Stimulated activated CD4-positive, alpha-beta T cell treated with anti-CD3 and anti-CD28 coated beads, TNF-alpha, amount 100 ng/mL, for 4 hours (primary cell): Measurements from ENCODE around the gene TRAF7.
"Not testable (repeated sequence)": the region's sequence is repeated elsewhere in the genome, so short reads cannot be mapped to it uniquely, and the experiment has no call there.

Experiments used
- DNase-seq, 3 experiments: peaks; one replicate each; pipeline ENCODE4 v3.0.0-alpha.2; 2020; ENCODE audit warnings: low read depth in 3 of 3

The TRAF7 gene

DNA sequence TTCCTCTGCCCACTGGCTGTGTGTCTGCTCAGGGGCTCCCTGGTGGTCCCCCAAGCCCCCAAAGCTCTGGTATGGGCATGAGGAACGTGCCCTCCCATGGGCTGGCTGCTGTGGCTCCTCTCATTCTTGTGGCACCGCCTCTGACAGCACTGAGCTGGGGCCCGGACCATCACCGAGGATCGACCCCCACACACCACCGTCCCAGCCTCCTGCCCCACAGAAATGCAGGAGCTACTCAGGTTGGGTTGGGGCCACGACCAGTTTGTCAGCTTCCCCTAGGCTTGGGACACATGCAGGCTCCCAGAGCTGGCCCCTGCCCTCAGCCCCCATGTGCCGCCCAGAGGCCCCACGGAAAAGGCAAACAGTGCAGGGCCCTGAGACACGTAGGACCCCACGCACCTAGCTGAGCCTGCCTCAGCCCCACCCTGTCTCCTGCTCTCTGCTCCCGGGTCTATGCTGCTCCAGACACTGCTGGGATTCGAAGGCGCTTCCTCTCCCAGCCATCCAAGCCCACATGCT lies 44.1 kb downstream of the TRAF7 start:
- DNase-seq: no peak

DNA sequence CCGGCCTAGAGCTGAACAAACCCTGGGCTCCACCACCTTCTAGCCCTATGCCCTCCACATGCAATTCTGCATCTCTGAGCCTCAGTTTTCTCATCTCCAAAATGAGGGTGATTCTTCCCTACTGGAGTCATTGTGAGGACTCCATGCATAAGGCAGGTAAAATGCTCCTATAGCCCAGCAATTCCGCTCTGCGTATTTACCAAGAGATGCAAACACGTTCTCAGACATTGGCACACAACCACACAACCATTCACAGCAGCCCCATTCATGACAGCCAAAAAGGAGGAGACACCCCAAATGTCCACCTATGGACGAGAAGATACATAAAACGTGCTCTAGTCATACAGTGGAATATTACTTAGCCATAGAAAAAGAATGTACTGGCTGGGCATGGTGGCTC lies 44.7 kb downstream of the TRAF7 start:
- DNase-seq: no peak

DNA sequence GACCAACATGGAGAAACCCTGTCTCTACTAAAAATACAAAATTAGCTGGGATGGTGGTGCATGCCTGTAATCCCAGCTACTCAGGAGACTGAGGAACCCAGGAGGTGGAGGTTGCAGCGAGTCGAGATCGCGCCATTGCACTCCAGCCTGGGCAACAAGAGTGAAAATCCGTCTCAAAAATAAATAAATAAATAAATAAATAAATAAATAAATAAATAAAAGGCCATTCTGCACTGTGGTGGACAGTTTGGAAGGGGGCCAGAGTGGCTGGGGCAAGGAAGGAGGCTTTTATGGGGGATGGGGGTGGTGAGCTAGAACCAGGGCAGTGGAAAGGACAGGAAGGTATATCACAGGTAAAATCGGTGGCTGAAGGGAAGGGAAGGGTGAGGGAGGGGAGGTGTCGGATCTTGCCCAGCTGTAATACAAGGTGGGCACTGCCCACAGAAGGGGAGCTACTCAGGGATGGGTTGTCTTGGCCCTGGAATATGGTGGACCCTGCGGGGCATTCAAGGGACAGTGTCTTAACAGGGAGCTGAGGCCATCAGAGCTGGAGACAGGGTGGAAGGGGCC lies 47.6 kb downstream of the TRAF7 start:
- DNase-seq: not testable (repeated sequence)

DNA sequence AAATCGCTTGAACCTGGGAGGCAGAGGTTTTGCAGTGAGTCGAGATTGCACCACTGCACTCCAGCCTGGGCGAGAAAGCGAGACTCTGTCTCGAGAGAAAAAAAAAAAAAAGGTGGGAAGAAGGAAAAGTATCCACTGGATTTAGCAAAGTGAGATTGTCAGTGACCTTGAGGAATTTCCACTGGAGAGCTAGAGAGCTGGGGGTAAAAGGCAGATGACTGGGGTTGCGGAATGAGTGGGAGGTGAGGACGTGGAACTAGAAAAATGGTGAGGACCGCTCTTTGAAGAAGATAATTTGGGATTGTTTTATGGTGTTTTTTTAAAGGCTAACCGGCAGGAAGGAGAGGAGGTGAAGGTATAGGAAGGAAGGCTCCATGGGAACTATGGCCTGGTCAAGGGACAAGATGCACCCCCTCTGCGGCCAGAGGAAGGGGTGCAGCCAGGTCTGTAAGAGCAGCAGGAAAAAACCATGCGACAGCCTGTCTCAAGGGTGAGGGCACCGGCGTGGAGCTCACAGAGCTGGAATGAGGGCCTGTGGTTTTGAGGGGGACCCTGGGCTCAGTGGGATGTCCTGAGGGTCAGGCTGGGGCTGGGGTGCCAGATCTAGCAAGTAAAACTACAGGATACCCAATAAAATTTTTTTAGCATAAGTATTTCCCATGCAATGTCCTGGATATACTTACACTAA lies 49.0 kb downstream of the TRAF7 start:
- no peak for DNase-seq

DNA sequence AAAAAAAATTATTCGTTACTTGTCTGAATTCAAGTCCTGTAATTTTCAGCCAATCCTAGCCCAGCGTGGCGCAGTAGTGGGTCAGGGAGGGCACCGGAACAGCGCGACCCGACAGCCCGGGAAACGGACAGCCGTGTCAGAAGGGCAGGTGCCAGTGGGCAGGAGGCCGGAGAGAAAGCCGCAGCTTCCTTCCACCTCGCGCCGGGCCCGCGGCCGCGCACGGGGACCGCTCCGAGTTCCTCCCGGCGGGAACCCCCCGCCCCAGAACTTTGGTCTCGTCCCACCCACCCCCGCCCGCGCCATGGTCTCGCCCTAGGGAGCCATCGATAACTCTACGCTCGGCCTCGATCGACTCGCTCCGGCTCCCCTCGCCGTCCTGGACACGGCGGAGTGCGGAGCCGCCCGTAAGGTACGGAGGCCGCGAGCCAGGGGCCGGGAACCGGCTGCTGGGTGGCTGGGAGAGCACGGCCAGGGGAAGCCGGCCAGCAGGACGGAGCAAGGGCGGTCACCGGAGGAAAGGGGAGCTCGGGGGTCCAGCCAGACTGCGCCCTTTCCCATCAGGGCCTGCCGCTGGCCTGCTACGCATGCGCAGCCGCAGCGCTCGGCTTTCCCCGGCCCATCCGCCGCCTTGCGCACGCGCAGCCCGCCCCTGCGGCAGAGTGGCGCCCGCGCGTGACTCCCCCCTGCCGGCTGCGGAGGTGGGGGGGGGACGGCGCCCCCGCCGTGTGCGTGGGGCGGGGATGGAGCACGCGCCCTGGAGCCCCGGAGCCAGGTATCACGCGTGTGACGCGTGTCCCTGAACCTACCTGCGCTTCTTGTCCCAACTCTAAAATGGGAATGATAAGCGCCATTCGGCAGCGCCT lies 49.8 kb downstream of the TRAF7 start, which contains the start of gene MLST8:
Gene MLST8 (plus strand): TSS at position 351 of the 863 bp plus-strand sequence. CDS start 632 bp downstream, outside the sequence.
- DNase-seq: peak; percentile 83 to 87 (median 86)

DNA sequence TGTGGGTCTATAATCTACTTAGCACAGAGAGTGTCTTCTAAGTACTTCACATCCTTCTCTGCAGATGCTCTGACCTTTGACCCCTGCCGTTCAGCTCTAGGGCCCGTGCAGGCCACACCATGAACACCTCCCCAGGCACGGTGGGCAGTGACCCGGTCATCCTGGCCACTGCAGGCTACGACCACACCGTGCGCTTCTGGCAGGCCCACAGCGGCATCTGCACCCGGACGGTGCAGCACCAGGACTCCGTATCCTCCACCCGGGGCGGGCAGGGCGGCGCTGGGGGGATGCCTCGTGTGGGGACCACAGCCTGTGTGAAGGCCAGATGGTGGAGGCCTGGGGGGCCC lies 50.4 kb downstream of the TRAF7 start:
- no peak for DNase-seq

DNA sequence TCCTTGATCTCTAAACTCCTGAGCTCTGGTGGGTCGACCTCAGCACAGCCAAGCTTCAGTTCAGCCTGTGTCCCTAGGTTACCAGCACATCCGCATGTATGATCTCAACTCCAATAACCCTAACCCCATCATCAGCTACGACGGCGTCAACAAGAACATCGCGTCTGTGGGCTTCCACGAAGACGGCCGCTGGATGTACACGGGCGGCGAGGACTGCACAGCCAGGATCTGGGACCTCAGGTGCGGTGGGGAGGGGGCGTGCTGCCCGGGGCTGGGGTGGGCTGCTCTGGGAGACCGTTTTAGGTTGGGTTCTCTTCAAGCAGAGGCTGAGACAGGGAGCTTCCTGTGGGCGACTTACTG lies 50.8 kb downstream of the TRAF7 start:
- DNase-seq: no peak

DNA sequence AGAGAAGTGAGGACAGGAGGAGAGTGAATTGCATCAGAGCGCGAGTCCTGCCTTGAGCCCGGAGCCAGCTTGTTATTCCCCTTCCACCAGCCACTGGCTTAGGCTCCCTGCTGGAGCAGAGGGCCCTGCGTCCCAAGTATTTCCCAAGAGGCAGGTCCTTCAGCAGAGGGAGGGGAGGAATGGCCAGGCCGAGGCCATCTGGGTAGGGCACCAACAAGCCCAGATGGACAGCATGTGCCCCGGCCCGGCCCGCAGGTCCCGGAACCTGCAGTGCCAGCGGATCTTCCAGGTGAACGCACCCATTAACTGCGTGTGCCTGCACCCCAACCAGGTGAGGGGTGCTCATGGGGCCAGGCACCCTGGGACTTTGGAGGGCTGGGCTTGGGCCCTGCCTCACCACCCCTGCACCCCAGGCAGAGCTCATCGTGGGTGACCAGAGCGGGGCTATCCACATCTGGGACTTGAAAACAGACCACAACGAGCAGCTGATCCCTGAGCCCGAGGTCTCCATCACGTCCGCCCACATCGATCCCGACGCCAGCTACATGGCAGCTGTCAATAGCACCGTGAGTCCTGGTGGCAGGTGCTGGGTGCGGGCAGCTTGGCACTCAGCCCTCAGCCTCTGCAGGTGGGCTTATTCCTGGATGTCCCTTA lies 51.3 kb downstream of the TRAF7 start:
- DNase-seq: no peak

DNA sequence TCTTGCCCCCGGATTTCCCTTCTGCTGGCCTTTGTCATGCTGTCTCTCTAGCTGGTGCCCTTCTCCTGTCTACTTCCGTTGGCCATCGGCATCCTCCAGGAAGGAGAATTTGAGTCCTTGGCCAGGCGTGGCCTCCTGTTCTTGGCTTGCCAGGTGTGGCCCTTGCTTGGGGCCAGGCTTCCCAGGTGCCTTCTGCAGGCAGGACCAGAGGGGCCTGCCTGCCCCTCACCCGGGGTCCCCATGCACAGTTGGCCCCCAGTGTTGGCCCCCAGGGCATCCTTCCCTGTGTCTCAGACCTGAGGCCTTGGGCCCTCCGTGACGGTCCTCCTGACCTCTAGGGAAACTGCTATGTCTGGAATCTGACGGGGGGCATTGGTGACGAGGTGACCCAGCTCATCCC lies 52.3 kb downstream of the TRAF7 start:
- DNase-seq: no peak

DNA sequence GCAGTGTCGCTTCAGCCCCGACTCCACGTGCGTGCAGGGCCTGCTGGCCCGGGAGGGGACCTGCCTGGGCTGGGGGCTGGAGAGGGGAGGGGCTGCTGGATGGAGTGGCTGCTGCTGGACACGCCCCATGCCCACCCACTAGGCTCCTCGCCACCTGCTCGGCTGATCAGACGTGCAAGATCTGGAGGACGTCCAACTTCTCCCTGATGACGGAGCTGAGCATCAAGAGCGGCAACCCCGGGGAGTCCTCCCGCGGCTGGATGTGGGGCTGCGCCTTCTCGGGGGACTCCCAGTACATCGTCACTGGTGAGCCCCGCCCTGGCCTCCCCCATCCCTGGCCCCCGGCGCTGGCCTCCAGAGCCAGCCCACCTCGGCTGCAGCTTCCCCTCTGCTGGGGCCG lies 52.7 kb downstream of the TRAF7 start:
- DNase-seq: no peak

DNA sequence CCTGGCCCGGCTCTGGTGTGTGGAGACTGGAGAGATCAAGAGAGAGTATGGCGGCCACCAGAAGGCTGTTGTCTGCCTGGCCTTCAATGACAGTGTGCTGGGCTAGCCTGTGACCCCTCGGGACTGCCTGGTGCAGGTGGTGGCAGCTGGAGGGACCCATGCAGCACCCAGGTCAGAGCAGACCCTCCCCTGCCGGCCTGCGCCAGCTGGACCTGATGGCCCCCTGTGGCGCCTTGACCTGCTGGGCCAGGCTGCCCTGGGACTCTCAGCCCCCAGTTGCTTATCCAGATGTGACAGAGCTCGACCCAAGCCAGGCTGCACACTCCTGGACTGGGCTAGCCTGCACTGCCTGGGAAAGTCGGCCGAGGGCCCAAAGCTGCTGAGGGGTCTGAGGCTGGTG lies 53.2 kb downstream of the TRAF7 start:
- DNase-seq: no peak

DNA sequence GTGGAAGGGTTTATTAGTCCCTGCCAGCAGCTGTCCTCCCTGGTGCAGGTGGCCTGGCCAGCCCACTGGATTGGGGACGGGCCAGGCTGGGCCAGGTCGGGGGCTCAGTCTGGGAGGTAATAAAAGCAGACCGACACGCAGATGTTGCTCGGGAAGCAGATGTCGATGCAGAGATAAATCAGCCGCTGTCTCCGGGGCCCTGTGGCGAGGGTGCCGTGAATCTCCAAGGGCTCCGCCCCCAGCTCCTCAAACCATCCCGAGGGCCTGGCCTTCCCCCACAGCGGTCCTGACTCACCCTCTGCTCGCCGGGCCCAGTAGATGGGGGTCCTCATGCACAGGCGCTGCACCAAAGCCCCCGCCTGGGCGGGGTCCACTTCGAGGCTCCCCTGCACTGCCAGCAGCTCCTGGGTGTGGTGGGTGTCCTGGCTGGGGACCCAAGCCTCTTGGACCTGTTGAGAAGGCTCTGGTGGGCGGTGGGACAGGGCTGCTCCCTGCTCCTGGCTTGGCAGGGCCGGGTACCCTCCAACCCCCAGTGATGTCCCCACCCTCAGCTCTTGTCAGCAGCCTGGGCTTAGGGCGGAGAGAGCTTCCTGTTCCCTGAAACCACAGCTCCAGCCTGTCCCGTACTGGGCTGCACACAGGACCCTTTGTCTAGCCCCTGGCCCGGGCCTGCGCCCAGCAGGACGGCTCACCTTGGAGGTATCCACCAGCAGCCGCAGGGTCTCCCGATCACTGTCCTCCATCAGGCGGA lies 53.9 kb downstream of the TRAF7 start:
- no peak for DNase-seq

DNA sequence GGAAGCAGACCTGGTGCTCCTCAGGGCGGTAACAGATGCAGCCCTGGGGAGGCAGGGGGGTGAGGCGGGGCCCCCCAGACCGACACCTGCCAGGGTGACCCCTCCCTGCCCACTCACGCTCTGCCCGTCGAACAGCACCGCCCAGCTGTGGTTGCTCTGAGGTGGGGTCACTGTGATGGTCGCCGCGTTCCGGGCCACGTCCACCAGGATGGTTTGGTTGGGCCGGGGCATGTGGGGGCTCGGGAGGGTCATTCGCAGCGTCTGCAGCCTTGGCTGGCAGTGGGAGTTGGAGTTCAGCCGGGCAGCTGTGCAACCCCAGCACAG lies 54.4 kb downstream of the TRAF7 start:
- DNase-seq: no peak

DNA sequence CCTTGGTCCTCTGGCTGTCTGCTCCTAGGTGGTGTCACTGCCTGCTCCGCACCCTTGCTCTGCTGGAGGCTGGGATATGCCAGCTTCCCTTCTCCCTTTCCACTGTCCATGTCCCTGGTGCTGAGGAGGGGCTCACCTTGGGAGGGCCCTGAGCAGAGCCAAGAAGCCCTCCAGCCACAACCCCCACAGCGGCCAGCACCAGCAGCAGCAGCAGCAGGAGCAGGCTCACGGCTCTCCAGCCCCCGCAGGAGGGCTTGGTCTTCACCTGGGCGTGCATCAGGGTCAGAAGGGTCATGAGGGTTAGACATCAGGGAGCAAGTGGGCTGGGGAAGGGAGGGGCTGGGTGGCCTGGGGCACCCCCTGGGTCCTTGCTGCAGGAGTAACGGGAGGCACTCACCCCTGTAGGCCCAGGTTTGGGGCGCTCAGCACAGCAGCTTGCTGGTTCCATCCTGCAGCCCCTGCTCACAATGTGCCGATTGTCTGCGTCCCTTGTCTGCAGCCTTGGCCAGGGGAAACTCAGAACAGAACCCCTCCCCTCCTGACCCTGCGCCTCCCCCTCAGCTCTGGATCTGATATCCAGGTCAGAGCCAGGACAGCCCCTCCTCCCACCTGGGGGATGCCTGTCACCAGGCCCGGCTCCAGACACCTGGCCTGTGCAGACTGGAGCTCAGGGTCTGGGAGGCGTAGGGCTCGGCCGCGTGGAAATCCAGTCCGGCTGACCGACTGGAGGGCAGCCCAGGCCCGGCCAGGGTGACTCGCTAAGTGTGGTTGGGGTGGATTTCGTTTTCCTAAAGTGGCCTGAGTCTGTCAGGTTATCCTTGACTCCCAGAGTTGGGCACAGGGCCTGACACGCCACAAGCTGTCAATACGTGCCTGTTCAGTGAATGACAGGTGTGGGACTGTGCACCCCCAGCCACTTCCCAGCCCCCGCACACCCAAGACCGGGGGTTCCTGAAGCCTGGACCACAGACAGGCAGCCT lies 55.1 kb downstream of the TRAF7 start, which contains the start of gene BRICD5:
Gene BRICD5 (minus strand): TSS at position 478 of the 980 bp plus-strand sequence. CDS start 30 bp downstream, at position 448.
- DNase-seq: no peak

DNA sequence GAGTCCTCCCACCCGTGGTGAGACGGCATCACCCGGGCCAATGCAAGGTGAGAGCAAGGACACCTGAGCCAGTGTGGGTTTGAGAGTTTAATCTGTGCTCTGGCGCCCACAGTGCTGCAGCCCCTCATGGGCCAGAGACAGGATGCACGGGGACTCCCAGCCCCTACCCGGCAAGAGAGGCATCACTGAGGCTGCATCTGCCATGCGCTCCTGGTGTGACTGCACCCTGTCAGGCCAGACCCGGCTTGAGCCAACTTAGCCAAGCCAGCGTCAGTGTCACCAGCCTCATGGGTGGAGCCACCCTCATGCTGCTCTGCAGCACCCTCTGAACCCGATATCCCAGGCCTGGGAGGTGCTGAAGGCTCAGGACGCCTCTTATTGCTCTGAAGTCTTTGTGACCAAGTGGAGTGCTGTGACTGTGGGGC lies 56.4 kb downstream of the TRAF7 start:
- no peak for DNase-seq

DNA sequence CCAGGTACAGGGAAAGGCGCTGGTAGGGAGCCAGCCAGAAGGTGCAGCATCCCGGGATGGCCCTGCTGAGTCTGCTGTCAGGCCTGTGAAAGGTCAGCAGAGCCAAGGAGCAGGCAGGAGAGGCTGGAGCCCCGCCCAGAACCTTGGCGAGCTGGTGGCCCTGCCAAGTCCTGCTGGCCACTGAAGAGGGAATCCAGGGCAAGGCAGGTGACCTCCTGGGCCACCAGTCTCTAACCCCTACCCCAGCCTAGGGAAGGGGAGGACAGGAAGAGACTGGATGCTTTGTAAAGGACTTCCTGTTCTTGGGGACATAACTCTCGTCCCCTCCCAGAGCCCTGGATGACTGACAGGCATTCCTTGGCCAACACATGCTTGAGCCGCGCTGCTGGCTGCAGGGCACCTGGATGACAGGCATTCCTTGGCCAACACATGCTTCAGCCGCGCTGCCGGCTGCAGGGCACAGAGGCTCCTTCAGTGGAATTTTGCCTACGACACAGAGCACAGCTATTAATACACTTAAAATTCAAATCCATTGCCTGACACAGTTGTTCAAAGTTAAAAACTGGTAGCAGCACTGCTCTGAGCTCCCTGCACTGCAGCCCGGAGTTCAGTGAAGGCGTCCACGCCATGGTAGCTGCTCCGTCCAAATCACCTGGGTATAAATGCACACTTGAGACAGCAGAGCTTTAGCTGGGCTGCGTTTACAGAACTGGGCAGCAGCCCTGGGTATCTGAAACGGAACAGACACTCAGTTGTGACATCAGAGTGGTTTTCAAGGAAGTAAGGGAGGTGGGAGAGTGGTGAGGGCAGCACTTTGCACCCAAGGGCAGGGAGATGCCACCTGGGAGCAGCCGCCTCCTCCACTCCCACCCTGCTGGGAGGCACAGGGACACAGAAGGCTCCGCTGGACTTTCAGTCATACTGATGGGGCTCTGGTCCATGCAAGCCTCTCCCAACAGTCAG lies 57.1 kb downstream of the TRAF7 start:
- no peak for DNase-seq

DNA sequence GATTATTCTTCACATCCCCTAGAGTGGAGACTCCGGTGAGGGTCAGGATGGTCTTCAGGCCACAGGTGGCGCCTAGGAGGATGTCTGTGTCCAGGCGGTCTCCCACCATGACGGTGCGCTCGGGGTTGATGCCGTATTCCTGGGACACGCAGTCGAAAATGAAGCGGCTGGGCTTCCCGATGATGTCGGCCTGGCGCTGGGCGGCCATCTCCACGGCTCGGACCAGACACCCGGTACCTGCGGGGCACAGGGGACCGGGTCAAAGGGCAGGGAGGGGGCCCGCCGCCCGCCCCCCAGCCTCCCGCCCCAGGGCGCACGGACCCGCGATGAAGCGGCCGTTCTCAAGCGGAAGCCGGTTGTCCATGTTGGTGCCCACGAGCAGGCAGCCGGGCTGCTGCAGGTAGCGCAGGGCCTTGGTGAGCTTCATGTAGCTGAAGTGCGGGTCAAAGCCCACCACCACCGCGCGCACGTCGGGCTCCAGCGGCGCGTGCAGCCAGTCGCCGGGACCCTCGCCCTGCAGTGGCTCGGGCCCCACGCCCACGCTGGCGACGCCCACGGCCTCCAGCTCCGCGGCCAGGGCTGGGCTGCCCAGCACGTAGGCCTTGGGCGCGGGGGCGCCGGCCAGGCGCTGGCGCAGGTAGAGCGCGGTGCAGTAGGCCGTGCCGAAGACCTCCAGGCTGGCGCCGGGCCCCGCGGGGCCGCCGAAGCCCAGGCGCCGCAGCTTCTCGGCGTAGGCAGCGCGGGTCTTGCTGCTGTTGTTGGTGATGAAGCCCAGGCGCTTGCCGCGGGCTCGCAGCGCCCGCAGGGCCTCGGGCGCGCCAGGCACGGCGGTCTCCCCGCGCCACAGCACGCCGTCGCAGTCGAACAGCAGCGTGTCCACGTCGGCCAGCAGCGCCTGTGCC lies 58.5 kb downstream of the TRAF7 start:
- no peak for DNase-seq

DNA sequence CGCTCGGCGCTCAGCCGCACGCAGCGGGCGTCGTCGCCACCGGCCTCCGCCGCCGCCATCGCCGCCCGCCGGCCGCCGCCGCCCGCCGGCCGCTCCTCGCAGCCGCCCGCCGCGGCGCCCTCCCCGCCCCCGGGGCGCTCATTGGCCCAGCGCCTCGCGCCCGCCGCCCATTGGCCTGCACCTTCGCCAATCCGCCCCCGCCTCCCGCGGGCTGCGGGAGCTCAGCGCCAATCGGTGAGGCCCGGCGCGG lies 59.1 kb downstream of the TRAF7 start, which contains the start of gene PGP:
Gene PGP (minus strand): TSS at position 122 of the 250 bp plus-strand sequence. CDS start 63 bp downstream, at position 59.
- no peak for DNase-seq
